ENCODE measurements around the gene BCHE.

Gene BCHE

DNA sequence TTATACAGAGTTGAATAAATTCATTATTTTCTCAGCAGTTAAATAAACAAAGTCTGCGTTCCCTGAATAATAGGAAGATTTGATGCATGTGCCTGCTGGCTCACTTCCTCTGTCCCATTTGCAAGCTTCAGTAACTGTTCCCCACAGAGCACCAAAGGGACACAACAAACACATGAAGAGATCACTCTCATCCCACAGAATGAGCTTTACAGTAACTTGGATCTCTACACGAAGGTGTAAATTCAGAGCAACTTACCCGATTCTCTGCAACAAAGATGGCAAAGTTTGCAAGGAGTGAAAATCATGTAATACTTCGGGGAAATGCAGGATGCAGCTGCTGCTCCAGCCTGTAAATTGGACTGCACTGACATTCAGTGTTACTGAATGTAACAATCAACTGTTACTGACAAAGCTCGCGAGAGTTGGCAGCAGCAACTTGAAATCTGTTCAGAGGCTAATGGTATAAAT lies at the start of gene BCHE:
BCHE (minus strand) TSS at position 366 of the 468 bp plus-strand sequence. CDS start 6,390 bp downstream, outside the sequence.
- no peak for DNase-seq (ENCODE audit: low spot score)

GRCh38 chr3:165885558-165886270 lies 48.5 kb upstream of the BCHE start:
- no peak for DNase-seq (ENCODE audit: low spot score)

- peak; percentile 51 for DNase-seq (ENCODE audit: low spot score)
Observed at GRCh38 chr3:165884518-165884917, 47.3 kb upstream of the BCHE start.

- peak; percentile 73 for DNase-seq (ENCODE audit: low spot score)
Observed at GRCh38 chr3:165883863-165884478, 46.7 kb upstream of the BCHE start.

DNA sequence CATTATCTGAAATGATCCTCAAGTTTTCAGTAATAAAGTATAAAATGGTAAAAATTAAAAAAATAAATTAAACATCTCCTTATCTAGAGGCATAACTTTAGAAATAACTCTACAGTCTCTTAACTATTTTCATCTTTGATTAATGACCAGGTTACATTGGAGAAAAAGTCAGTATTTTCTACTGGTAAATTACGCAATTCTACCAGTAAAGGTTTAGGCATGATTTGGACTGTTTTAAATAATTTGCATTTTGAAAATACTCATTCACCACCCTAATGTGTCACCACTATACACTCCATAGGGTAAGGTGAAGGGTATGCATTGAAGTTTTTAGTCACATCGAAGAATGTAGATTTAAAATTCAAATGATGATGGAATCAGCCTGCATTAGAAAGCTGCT lies 45.9 kb upstream of the BCHE start:
- DNase-seq (ENCODE audit: low spot score): no peak

DNA sequence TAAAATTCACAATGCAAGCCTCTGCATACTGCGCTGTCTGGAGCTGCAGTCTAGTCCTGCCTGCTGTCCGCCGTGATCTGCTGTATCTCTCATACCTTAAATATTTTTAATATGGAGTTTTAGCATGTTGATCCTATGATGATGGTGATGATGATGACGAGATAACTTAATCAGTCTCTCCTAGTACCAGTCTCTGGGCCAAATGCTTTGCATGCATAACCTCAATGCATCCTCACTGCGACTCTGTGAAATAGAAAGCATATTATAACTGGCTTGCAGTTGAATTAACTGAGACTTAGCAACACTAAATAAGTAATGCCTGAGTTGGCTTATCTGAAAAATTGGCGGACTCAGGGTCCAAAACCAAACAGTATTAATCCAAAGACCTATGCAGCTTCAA lies 38.4 kb upstream of the BCHE start:
- no peak for DNase-seq (ENCODE audit: low spot score)

- DNase-seq (ENCODE audit: low spot score): no peak
Observed at GRCh38 chr3:165874663-165875489, 37.7 kb upstream of the BCHE start.

- DNase-seq (ENCODE audit: low spot score): no peak
Observed at GRCh38 chr3:165868088-165868487, 30.9 kb upstream of the BCHE start.

DNA sequence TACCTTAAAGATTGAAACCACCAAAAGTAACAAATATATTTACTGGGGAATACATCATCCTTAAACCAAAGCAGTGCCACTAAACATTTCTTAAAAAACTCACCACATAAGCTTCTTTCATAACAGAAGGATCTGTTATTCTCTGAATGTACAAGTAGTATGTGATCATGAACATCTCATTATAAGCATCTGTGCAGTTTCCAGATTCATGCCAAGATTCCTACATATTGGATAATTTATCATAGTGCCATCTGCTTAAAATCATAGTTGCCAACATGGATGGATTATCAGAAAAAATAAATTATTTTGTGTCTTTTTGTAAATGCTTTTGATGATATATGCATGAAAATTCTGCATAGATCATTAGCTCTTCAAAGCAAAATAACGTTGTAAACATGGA lies 21.8 kb upstream of the BCHE start:
- DNase-seq (ENCODE audit: low spot score): no peak

- DNase-seq (ENCODE audit: low spot score): peak; percentile 16
Observed at GRCh38 chr3:165855581-165855980, 18.4 kb upstream of the BCHE start.

DNA sequence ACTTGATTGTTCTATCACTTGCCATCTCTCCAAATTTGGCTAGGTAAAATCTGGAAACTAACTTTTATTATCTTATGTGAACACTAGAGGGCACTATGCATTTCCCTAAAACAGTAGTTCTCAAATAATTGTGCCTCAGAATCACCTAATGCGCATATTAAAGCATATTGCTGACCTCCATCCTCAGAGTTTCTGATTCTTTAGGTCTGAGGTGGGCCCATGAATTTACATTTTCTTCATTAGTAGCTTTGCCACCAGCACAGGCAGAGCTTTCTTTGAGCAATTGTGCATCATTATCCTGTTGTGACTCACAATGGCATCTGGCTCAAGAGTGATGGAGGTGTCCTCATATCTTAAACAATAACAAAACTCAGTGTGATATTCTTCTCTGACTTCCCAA lies 17.5 kb upstream of the BCHE start:
- peak; percentile 55 for DNase-seq (ENCODE audit: low spot score)

DNA sequence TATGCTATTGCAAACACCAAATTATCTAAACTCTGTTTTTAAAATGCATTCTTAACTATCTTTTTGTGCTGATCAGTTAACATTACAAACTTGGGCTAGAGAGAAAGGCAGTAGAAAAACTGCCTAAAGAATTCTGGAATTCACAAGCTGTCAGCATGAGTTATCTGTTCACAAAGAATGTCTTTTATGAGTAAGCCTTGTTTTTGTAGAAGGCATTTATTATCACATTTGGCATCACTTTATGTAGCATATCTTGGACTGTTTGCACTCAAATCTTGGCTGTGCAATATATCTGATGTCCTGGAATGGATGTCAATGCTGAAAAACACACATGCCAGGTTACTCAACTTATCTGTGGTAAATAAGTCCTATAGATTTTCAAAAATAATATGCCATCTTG lies 15.5 kb upstream of the BCHE start:
- no peak for DNase-seq (ENCODE audit: low spot score)

- DNase-seq (ENCODE audit: low spot score): no peak
Observed at GRCh38 chr3:165852191-165852590, 15.0 kb upstream of the BCHE start.

DNA sequence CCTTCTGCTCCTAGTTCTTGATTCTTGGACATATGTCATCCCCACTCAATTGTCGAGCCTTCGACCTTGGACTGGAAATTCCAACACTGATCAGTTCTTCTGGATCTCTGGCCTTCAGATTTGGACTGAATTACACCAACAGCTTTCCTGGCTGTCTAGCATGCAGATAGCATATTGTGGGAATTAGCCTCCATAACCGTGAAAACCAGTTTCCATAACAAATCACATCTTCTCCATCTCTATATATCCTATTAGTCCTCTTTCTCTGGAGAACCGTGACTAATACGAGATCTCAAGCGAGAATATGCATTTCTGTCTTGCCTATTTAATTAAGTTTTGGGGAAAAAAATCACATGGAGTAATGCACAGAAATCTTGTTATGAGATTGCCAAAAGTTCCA lies 8.8 kb upstream of the BCHE start:
- DNase-seq (ENCODE audit: low spot score): no peak

DNA sequence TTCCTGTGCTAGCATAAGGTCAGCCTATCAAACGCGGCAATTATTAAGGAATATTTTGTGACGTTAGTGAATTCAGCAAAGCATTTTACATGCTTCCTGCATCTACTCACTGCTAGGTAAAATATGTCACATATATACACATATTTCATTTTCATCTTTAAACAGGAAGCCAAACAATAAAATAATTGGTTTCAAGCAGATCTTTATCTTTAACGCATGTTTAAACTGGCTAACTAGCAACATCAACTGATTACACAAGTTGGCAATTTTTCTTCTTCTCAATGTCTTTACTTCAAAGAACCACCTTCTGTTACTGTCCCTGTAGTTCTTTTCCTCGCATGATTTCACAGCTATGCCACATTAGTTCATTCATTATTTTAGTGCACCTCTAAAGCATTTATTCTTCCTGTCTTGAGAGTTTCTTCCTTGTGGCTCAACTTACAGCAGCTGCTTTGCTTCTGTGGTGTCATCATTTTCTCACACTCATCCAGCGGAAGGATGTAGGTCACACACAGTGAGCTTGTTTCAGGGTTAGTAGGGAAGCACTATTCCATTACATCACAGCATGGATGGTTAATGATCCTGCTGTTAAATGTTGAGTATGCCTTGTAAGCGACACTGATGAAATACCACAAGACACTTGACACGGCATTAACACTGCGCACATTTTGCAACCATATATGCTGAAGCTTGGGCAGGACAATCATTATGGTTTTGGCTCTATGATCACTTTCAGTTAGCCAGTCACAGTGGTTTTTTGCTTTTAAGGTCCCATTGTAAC lies 2.3 kb upstream of the BCHE start:
- DNase-seq (ENCODE audit: low spot score): no peak

DNA sequence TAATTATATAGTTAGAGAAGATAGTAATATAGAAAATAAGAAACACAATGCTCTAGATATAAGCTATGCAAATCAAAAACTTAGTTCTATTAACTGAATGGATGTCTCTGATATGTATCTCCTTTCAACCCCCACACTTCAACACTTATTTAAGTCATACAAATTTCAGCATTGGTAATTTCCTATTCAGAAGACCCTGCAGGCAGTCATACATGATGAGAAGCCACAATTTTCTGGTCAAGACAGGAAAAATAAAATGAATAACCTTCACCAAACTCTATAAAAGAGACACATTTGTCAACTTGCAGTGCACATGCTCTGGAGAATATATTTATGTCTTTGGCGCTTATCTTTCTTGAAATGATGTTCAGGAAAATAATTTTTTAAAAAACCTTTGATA lies 578 bp upstream of the BCHE start:
- no peak for DNase-seq (ENCODE audit: low spot score)

- DNase-seq (ENCODE audit: low spot score): no peak
Observed at GRCh38 chr3:165835431-165835830, 1.8 kb downstream of the BCHE start.

DNA sequence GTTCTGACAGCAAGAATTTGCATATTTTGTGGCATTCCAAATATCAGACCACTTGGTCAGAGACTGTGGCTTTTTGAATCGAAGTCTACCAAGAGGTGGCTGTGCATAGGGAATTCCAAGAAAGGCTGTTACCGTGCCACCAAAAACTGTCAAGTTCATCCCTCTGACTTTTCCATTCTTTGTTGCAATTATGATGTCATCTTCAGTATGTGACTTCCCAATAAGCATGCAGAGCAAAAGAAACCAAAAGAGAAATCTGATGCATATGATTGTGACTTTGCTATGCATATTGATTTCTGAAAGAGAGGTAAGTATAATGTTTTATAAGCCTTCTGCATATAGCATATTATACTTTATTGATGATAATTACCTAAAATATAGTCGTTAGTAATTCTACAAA lies 6.5 kb downstream of the BCHE start:
- no peak for DNase-seq (ENCODE audit: low spot score)

GRCh38 chr3:165827883-165828282 lies 9.3 kb downstream of the BCHE start:
- DNase-seq (ENCODE audit: low spot score): no peak

DNA sequence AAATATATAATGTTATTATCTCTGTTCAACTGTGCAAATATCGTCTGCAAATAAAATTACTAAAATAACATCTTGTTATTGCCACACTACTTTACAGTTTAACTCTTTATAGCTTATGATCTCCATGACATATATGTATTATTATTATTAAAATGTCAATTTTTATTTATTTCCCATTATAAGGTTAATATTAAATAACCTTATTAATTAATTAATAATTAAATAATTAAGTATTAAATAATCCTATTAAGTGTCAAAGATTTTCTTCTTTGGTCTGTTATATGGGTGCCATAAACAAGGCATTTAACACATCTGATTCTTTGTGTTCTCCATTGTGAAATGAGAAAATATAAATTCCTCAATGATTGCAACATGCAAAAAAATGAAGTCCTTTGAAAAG lies 10.0 kb downstream of the BCHE start:
- DNase-seq (ENCODE audit: low spot score): no peak

DNA sequence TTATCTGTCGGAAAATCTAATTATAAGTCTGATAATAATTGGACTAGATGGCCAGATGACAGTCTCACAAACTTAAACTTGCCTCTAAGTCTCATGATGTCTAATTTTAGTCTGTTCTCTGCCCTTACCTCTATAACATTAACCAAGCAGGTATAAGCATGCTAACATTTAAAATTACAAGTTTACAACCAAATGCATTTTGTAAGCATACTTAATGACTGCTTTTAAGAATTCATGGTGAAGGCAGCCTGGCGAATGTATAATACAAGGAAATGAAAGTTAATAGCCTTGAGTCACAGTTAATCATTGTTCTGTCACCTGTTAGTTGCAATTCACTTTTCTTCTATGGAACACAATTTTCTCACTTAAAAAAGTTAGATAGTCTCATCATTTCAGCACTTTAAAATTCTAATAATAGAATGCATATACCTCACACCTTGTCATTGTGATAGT lies 16.5 kb downstream of the BCHE start:
- no peak for DNase-seq (ENCODE audit: low spot score)

DNA sequence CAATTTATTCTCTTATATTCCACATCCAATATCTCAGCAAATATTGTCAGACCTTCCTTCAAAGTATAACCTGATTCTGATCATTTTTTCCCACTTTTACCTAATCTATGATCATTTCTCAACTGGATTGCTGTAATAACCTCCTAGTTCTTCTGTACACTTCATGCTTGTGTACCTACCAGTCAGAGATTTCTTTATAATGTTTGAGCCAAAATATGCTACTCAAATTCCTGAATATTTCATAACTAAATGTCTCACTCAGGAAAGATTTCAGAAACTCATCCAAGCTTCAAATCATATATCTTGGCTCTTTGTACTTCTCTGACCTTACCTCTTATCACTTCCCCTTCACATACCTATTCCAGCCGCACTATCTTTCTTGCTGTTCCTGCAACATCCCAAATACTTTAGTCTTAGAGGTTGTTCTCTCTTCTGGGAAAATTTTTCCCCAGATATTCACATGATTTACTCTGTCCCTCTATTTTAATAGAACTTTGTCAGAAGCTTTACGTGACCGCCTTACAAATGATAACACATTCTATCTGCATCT lies 20.0 kb downstream of the BCHE start:
- no peak for DNase-seq (ENCODE audit: low spot score)
